GM18508 (cell line): ENCODE results near the gene LENEP.

ENCODE experiments used
- ATAC-seq: cut with Tn5 transposase; IDR thresholded peaks from one replicate; pipeline ENCODE4 v1.9.1; 2021; ENCODE audit warnings: moderate number of reproducible peaks; ENCODE audit not compliant: insufficient read depth, unreplicated experiment

The LENEP gene

DNA sequence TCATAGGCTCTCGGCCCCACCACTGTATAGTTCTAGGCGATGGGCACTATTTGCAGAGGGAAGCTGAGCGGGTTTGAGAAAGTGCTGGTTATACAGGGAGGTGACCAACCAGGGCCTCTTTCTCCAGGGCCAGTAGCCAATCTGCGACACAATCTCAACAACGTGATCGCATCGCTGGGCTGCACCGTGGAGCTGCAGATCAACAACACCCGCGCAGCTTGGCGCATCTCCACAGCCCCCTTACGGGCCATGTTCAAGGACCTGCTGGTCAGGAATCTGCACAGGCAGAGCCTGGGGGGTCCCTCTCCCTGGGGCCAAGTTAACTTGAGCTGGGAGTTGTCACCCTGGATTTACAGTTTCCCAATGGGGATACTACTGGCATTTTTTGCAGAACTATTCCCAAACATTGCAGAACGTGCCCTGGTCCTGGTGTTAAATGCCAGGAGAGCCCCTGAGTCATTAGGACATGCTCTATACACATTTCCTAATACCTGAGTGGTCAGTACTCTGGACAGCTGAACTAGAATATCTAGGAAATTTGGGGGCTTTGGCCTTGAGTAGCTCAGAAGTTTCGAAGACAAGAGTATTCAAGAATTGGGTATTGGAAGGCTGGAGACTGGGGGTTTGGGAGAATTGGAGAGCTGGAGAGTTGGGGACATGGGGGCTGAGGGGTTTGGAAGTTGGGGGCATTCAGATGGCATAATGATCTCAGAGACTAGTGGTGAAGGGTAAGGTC, 47.1 kb downstream of the LENEP start:
- ATAC-seq: no peak

- ATAC-seq: no peak
Observed at GRCh38 chr1:155042789-155043188, 49.4 kb downstream of the LENEP start.

GRCh38 chr1:155043301-155043702, 49.9 kb downstream of the LENEP start:
- no peak for ATAC-seq

GRCh38 chr1:155043793-155044192, 50.4 kb downstream of the LENEP start:
- ATAC-seq: no peak
